ENCODE results near the gene TMEM234. TPM values are rescaled to one million over a fixed set of nuclear protein-coding genes. Genes with fewer than 3 reads are reported as not detected.
"Not testable (repeated sequence)": the region's sequence is repeated elsewhere in the genome, so short reads cannot be mapped to it uniquely, and the experiment has no call there.

TMEM234 gene
- total RNA-seq, result 10 to 100 TPM; 38.4 to 52.8 (median 39.2) TPM

DNA sequence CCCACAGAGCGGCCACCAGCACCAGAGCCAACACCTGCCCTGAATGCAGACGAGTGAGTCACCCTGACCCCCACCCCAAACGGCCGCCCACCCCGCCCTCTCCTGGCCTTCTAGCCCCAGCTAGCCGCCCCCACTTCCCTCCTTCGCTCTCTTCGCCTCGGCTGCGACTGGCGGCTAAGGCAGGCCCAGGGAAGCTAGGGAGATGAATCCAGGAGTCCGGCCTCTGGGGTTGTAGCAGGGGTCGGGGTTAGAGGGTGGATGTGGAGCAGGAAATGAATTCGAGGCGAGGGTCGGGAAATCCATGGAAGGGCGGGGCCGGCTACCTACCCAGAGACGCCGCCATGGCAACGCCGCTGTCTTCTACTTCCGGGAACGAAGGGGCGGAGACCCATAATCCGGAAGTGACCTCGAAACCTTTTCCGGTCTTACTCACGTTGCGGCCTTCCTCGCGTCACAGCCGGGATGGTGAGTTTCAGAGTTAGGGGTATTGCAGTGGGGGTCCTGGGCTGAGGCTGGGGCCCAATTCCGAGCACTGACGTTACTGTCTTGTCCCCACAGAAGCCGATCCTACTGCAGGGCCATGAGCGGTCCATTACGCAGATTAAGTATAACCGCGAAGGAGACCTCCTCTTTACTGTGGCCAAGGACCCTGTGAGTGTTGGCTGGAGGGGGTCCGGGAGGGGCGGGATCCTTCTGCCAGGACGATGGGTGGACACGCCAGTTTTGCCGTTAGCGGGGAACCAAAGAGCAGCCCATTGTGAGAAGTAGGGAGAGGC, at the start of gene TMEM234, which contains the start of gene EIF3I:
Gene TMEM234 (minus strand): TSS at position 374 of the 776 bp plus-strand sequence. CDS start 31 bp downstream, at position 343.
Gene EIF3I (plus strand): TSS at position 428 of the 776 bp plus-strand sequence. CDS start 35 bp downstream, at position 463.
- H3K27me3 ChIP-seq, result no peaks in the 10 kb centered on the region
- TF ChIP-seq, protein P1, sequence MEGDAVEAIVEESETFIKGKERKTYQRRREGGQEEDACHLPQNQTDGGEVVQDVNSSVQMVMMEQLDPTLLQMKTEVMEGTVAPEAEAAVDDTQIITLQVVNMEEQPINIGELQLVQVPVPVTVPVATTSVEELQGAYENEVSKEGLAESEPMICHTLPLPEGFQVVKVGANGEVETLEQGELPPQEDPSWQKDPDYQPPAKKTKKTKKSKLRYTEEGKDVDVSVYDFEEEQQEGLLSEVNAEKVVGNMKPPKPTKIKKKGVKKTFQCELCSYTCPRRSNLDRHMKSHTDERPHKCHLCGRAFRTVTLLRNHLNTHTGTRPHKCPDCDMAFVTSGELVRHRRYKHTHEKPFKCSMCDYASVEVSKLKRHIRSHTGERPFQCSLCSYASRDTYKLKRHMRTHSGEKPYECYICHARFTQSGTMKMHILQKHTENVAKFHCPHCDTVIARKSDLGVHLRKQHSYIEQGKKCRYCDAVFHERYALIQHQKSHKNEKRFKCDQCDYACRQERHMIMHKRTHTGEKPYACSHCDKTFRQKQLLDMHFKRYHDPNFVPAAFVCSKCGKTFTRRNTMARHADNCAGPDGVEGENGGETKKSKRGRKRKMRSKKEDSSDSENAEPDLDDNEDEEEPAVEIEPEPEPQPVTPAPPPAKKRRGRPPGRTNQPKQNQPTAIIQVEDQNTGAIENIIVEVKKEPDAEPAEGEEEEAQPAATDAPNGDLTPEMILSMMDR (IDR thresholded peaks at IDR 0.05), result no peak
- TF ChIP-seq POLR2A (IDR thresholded peaks at IDR 0.05), result peak in 1 of 2 donors; percentile 75
- H3K9me3 ChIP-seq, result no peaks in the 10 kb centered on the region
- peaks cover 27 to 36% of the 10 kb centered on the region in 2 donors for H3K4me1 ChIP-seq
- peak within 1 kb of the TSS; percentile 61 to 99 (median 90) for H3K4me3 ChIP-seq (replicated peaks in 1 of 3)
- 0 to 2% methylated on average over 33 to 42 of the region's 46 CpGs for WGBS, 2 donors
- H3K27ac ChIP-seq, result peak within 1 kb of the TSS; percentile 77 to 89 (median 84)
- intact Hi-C loops (cut with DNase I), result loop anchor here (10.0 kb wide), 1 partner anchor 173 kb away; the partner anchor contains the start of gene BSDC1
- H3K36me3 ChIP-seq, result peaks cover 25 to 26% of the 10 kb centered on the region in 2 donors
- DNase-seq, result peak; percentile 93

DNA sequence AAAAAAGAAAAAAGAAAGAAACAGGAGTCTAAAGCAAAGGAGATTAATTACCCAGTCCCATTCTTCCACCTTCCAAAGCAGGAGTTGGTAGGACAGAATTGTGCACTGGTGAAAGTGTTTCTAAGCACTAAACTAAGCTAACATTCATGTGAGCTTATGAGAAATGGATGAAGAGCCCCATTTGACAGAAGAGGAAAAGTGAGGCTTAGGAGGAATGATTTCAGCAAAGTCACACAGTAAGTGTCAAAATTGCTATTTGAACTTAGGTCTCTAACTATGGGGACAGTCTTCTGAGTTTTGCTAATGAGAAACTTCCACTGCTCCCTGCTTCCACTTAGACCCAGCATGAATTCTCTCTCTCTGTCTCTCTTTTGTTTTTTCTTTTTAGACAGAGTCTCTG, 47.6 kb upstream of the TMEM234 start:
- H3K27ac ChIP-seq, result no peak overlapping the region
- H3K36me3 ChIP-seq, result no peaks in the 10 kb centered on the region
- H3K4me3 ChIP-seq (replicated peaks in 1 of 3), result no peak overlapping the region
- DNase-seq, result no peak
- intact Hi-C loops (cut with DNase I), result no loop called here
- H3K9me3 ChIP-seq, result no peaks in the 10 kb centered on the region
- H3K4me1 ChIP-seq, result peaks cover 0 to 6% of the 10 kb centered on the region in 2 donors
- TF ChIP-seq, protein P1 (IDR thresholded peaks at IDR 0.05), result no peak
- no peak for TF ChIP-seq POLR2A (IDR thresholded peaks at IDR 0.05)
- H3K27me3 ChIP-seq, result no peaks in the 10 kb centered on the region

DNA sequence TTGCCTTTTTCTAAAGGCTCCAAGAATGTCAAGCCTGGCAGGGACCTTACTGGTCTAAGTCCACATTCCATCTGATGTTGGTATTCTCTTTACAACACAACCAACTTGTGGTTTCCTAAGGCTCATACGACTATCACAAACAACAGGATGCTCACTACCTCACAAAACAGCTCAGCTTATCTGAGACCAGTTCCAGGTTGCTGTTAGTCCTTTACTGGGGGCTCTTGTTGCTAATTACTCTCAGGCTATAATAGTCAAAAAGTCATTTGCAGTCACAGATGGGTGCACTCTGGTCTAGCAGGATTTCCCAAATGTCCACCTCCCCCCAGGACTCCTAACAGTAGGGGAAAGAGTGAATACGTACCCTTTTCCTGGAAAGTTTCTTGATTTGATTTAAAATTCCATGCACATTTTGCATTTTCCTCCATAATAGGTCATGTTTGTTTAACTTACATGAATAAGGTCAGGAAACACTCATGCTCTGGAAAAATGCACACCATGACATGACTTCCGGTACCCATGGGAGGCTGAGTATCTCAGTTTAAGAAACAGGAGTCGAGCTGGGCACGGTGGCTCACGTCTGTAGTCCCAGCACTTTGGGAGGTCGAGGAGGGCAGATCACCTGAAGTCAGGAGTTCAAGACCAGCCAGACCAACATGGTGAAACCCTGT, 44.9 kb upstream of the TMEM234 start:
- intact Hi-C loops (cut with DNase I), result no loop called here
- Histone ChIP-seq H3K36me3 (no peaks in the 10 kb centered on the region), H3K27ac (no peak overlapping the region), H3K27me3 (no peaks in the 10 kb centered on the region), H3K4me3 (replicated peaks in 1 of 3) (no peak overlapping the region), H3K4me1 (no peaks in the 10 kb centered on the region), H3K9me3 (no peaks in the 10 kb centered on the region)
- 60% methylated on average over 7 of the region's 7 CpGs for WGBS, 2 donors
- no peak for TF ChIP-seq POLR2A (IDR thresholded peaks at IDR 0.05)
- TF ChIP-seq, protein P1 (IDR thresholded peaks at IDR 0.05), result no peak
- no peak for DNase-seq

DNA sequence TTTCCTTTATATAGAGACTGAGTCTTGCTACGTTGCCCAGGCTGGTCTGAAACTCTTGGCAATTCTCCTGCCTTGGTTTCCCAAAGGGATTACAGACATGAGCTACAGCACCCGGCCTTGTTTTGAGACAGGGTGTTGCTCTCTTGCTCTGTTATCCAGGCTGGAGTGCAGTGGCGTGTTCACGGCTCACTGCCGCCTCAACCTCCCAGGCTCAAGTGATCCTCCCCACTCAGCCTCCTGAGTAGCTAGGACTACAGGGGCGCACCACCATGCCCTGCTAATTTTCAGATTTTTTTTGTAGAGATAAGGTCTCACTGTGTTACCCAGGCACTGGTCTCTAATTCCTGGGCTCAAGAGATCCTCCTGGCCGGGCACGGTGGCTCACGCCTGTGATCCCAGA, 43.7 kb upstream of the TMEM234 start:
- no peaks in the 10 kb centered on the region for H3K36me3 ChIP-seq
- intact Hi-C loops (cut with DNase I), result no loop called here
- WGBS, 2 donors, result 94% methylated on average over 9 of the region's 9 CpGs
- TF ChIP-seq, protein P1 (IDR thresholded peaks at IDR 0.05), result no peak
- no peak for TF ChIP-seq POLR2A (IDR thresholded peaks at IDR 0.05)
- no peak for DNase-seq
- H3K27ac ChIP-seq, result no peak overlapping the region
- no peak overlapping the region for H3K4me3 ChIP-seq (replicated peaks in 1 of 3)
- no peaks in the 10 kb centered on the region for H3K9me3 ChIP-seq
- H3K4me1 ChIP-seq, result no peaks in the 10 kb centered on the region
- H3K27me3 ChIP-seq, result no peaks in the 10 kb centered on the region

DNA sequence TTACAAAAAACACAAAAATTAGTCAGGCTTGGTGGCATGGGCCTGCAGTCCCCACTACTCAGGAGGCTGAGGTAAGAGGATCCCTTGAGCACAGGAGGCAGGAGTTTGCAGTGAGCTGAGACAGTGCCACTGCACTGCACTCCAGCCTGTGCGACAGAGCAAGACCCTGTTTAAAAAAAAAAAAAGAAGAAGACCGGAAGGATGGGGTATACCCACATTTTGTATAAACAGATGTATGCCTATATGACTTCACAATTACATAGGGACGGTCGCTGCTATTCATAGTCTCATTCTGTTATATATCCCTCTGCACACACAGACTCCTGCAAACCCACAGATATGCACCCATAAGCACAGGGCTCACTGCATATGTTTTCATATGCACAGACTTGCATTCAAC, 41.6 kb upstream of the TMEM234 start:
- Histone ChIP-seq H3K9me3 (no peaks in the 10 kb centered on the region), H3K27me3 (no peaks in the 10 kb centered on the region), H3K27ac (no peak overlapping the region), H3K4me1 (no peaks in the 10 kb centered on the region), H3K36me3 (no peaks in the 10 kb centered on the region), H3K4me3 (replicated peaks in 1 of 3) (no peak overlapping the region)
- no peak for DNase-seq
- TF ChIP-seq, protein P1 (IDR thresholded peaks at IDR 0.05), result no peak
- no peak for TF ChIP-seq POLR2A (IDR thresholded peaks at IDR 0.05)
- 80 to 82% methylated on average over 4 of the region's 4 CpGs for WGBS, 2 donors
- intact Hi-C loops (cut with DNase I), result no loop called here

DNA sequence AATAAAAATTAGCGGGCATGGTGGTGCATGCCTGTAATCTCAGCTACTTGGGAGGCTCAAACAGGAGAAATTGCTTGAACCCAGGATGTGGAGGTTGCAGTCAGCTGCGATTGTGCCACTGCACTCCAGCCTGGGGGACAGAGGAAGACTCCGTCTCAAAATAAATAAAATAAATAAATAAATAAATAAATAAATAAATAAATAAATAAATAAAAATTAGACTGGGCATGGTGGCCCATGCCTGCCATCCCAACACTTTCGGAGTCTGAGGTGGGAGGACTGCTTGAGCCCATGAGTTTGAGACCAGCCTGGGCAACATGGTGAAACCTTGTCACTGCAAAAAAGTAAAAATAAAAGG, 41.1 kb upstream of the TMEM234 start:
- H3K27me3 ChIP-seq; H3K4me1 ChIP-seq; H3K27ac ChIP-seq; H3K36me3 ChIP-seq; H3K4me3 ChIP-seq (replicated peaks in 1 of 3); intact Hi-C loops (cut with DNase I); H3K9me3 ChIP-seq; DNase-seq: not testable (repeated sequence)
- WGBS, 2 donors, result 94 to 95% methylated on average over 4 of the region's 4 CpGs
